Endothelial cell of umbilical vein (primary cell): ENCODE measurements around the gene TPSB2.

Experiments used
- CTCF ChIP-seq, 2 donors: IDR thresholded peaks; 1 replicate in 1 of 2; 2 replicates in 1 of 2; pipeline ENCODE4 v1.5.1; 2011; ENCODE audit warnings: low read length in 2 of 2, mild to moderate bottlenecking in 2 of 2, moderate library complexity in 2 of 2, control low read depth in 1 of 2, inconsistent platforms in 1 of 2, low read depth in 1 of 2; ENCODE audit not compliant: insufficient read depth in 1 of 2; ENCODE audit errors: extremely low read depth in 1 of 2
- MYC ChIP-seq: IDR thresholded peaks from one replicate; pipeline ENCODE4 v1.6.1; 2011; ENCODE audit warnings: mild to moderate bottlenecking, low read depth, low read length
- POLR2A ChIP-seq: IDR thresholded peaks from 2 replicates; pipeline ENCODE4 v1.6.1; 2012; ENCODE audit warnings: low read depth, mild to moderate bottlenecking, control low read depth, low read length
- POLR2AphosphoS5 ChIP-seq: IDR thresholded peaks from 2 replicates; pipeline ENCODE4 v1.6.1; 2012; ENCODE audit warnings: low read depth, mild to moderate bottlenecking, control low read depth, low read length, moderate library complexity; ENCODE audit not compliant: insufficient read depth

GRCh38 chr16:1221628-1222552, 8.1 kb downstream of the TPSB2 start:
- no peak for TF ChIP-seq POLR2A
- no peak for TF ChIP-seq CTCF (IDR thresholded peaks at IDR 0.05; ENCODE audit: extremely low read depth in 1 of 2, insufficient read depth in 1 of 2, low read depth in 1 of 2, low read length in 2 of 2)
- no peak for TF ChIP-seq MYC
- TF ChIP-seq POLR2AphosphoS5 = no peak
